HEK293 (cell line): ENCODE data around the gene RPN2.

Experiments
- GFI1B ChIP-seq: fragments of 450-650 bp; formaldehyde crosslinking; IDR thresholded peaks from 2 replicates; pipeline ENCODE4 v1.5.1; 2016; ENCODE audit warnings: missing biosample characterization, missing genetic modification characterization
- MEIS1 ChIP-seq: sonication (generic); formaldehyde crosslinking; IDR thresholded peaks from 2 replicates; pipeline ENCODE4 v1.8.1; 2022; ENCODE audit warnings: missing genetic modification reagents, mild to moderate bottlenecking, borderline replicate concordance
- SCRT1 ChIP-seq: fragments of 450-650 bp; formaldehyde crosslinking; IDR thresholded peaks from 2 replicates; pipeline ENCODE4 v1.5.1; 2016; ENCODE audit warnings: missing biosample characterization, missing genetic modification characterization, borderline replicate concordance
- SCRT2 ChIP-seq: fragments of 450-650 bp; formaldehyde crosslinking; IDR thresholded peaks from 2 replicates; pipeline ENCODE4 v1.5.1; 2016; ENCODE audit warnings: missing biosample characterization, missing genetic modification characterization
- ZNF169 ChIP-seq: fragments of 450-650 bp; formaldehyde crosslinking; IDR thresholded peaks from 2 replicates; pipeline ENCODE4 v1.5.1; 2016; ENCODE audit warnings: missing biosample characterization, missing genetic modification characterization
- ZNF292 ChIP-seq: fragments of 450-650 bp; formaldehyde crosslinking; IDR thresholded peaks from 2 replicates; pipeline ENCODE4 v1.5.1; 2016; ENCODE audit warnings: low read depth, missing biosample characterization, missing genetic modification characterization, borderline replicate concordance
- ZNF335 ChIP-seq: fragments of 450-650 bp; formaldehyde crosslinking; conservative IDR thresholded peaks from 2 replicates; pipeline ENCODE4 v1.5.1; 2016; ENCODE audit warnings: missing biosample characterization, missing genetic modification characterization
- ZNF426 ChIP-seq: fragments of 450-650 bp; formaldehyde crosslinking; IDR thresholded peaks from 2 replicates; pipeline ENCODE4 v1.5.1; 2017; ENCODE audit warnings: missing biosample characterization, missing genetic modification characterization, mild to moderate bottlenecking, inconsistent platforms, moderate library complexity
- ZNF433 ChIP-seq: fragments of 450-650 bp; formaldehyde crosslinking; IDR thresholded peaks from 2 replicates; pipeline ENCODE4 v1.5.1; 2016; ENCODE audit warnings: missing biosample characterization, missing genetic modification characterization, low read depth
- ZNF48 ChIP-seq: fragments of 450-650 bp; formaldehyde crosslinking; IDR thresholded peaks from 2 replicates; pipeline ENCODE4 v1.5.1; 2016; ENCODE audit warnings: missing biosample characterization, missing genetic modification characterization
- ZNF544 ChIP-seq: fragments of 450-650 bp; formaldehyde crosslinking; IDR thresholded peaks from 2 replicates; pipeline ENCODE4 v1.5.0; 2017; ENCODE audit warnings: missing biosample characterization, missing genetic modification characterization
- ZNF560 ChIP-seq: fragments of 450-650 bp; formaldehyde crosslinking; IDR thresholded peaks from 2 replicates; pipeline ENCODE4 v1.5.1; 2017; ENCODE audit warnings: missing biosample characterization, missing genetic modification characterization, borderline replicate concordance
- ZNF610 ChIP-seq: fragments of 450-650 bp; formaldehyde crosslinking; IDR thresholded peaks from 2 replicates; pipeline ENCODE4 v1.5.1; 2016; ENCODE audit warnings: missing biosample characterization, missing genetic modification characterization, borderline replicate concordance
- ZNF629 ChIP-seq: fragments of 450-650 bp; formaldehyde crosslinking; IDR thresholded peaks from 2 replicates; pipeline ENCODE4 v1.5.1; 2017; ENCODE audit warnings: missing biosample characterization, missing genetic modification characterization
- ZNF658 ChIP-seq: fragments of 450-650 bp; formaldehyde crosslinking; IDR thresholded peaks from 2 replicates; pipeline ENCODE4; 2016; ENCODE audit warnings: missing biosample characterization, missing genetic modification characterization
- ZNF677 ChIP-seq: fragments of 450-650 bp; IDR thresholded peaks from 2 replicates; pipeline ENCODE4 v1.5.0; 2018; ENCODE audit warnings: missing biosample characterization, mild to moderate bottlenecking, missing genetic modification characterization, moderate library complexity
- ZNF704 ChIP-seq: fragments of 450-650 bp; formaldehyde crosslinking; IDR thresholded peaks from 2 replicates; pipeline ENCODE4 v1.5.1; 2016; ENCODE audit warnings: missing biosample characterization, missing genetic modification characterization
- ZNF830 ChIP-seq: fragments of 450-650 bp; IDR thresholded peaks from 2 replicates; pipeline ENCODE4 v1.5.0; 2018; ENCODE audit warnings: missing biosample characterization, missing genetic modification characterization, low read depth, mild to moderate bottlenecking, moderate library complexity
- ZSCAN16 ChIP-seq: fragments of 450-650 bp; formaldehyde crosslinking; IDR thresholded peaks from 2 replicates; pipeline ENCODE4 v1.5.1; 2016; ENCODE audit warnings: missing biosample characterization, missing genetic modification characterization
- ZSCAN18 ChIP-seq: fragments of 450-650 bp; formaldehyde crosslinking; IDR thresholded peaks from 2 replicates; pipeline ENCODE4 v1.5.1; 2016; ENCODE audit warnings: missing biosample characterization, missing genetic modification characterization
- TF ChIP-seq, protein P1 (sequence below): fragments of 450-650 bp; formaldehyde crosslinking; IDR thresholded peaks from 2 replicates; pipeline ENCODE4 v1.5.1; 2016; ENCODE audit warnings: missing biosample characterization, missing genetic modification characterization, low read depth
- TF ChIP-seq, protein P2 (sequence below): fragments of 450-650 bp; formaldehyde crosslinking; IDR thresholded peaks from 2 replicates; pipeline ENCODE4 v1.5.1; 2016; ENCODE audit warnings: missing biosample characterization, missing genetic modification characterization
- TF ChIP-seq, protein P3 (sequence below): fragments of 450-650 bp; formaldehyde crosslinking; IDR thresholded peaks from 2 replicates; pipeline ENCODE4 v1.5.1; 2016; ENCODE audit warnings: missing biosample characterization, missing genetic modification characterization

The RPN2 gene

DNA sequence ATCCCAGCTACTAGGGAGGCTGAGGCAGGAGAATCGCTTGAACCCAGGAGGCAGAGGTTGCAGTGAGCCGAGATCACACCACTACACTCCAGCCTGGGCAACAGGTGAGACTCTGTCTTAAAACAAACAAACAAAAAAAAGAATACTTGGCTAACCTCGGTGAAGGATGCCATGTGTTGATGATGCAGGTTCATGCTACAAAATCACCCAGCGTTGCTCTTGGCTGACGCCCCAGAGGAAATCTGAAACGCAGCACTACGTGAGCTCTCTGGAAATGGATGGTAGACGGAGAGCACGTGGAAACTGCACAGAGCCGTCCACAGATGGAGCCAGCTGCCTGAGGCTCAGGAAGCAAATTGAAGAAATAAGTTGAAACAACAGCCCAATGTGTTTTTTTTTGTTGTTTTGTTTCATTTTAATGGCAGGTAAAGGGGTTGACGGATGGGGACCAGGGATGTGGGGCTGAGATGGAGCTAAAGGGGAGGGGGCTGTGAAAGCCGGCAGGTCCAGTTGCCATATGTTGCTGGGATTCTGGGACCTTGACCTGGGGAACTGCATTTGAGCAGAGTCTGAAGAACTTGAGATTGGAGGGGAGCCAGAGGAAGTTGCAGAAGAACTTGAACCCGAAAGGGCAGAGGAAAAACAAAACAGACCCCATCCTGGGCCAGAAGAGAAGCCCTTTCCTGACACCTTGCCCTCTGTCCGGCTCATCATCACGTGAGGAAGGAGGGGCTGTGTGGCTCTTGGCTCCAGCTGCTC, 97.5 kb downstream of the RPN2 start (continued):
- TF ChIP-seq, protein P1, sequence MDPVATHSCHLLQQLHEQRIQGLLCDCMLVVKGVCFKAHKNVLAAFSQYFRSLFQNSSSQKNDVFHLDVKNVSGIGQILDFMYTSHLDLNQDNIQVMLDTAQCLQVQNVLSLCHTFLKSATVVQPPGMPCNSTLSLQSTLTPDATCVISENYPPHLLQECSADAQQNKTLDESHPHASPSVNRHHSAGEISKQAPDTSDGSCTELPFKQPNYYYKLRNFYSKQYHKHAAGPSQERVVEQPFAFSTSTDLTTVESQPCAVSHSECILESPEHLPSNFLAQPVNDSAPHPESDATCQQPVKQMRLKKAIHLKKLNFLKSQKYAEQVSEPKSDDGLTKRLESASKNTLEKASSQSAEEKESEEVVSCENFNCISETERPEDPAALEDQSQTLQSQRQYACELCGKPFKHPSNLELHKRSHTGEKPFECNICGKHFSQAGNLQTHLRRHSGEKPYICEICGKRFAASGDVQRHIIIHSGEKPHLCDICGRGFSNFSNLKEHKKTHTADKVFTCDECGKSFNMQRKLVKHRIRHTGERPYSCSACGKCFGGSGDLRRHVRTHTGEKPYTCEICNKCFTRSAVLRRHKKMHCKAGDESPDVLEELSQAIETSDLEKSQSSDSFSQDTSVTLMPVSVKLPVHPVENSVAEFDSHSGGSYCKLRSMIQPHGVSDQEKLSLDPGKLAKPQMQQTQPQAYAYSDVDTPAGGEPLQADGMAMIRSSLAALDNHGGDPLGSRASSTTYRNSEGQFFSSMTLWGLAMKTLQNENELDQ (tag by site-specific recombination), result no peak
- TF ChIP-seq ZNF544 (tag by site-specific recombination) (no peak), ZNF426 (tag by site-specific recombination) (no peak), ZNF677 (no peak), ZNF610 (no peak), ZNF169 (no peak), ZSCAN18 (no peak), SCRT1 (tag by site-specific recombination) (peak; percentile 85), ZNF433 (tag by site-specific recombination) (no peak), ZNF292 (no peak), ZNF704 (tag by site-specific recombination) (no peak), ZSCAN16 (tag by site-specific recombination) (no peak), MEIS1 (CRISPR knock-in tag) (no peak), ZNF629 (tag by site-specific recombination) (no peak), SCRT2 (tag by site-specific recombination) (peak; percentile 94), ZNF48 (no peak), ZNF830 (no peak), ZNF560 (tag by site-specific recombination) (no peak), ZNF335 (tag by site-specific recombination) (peak; percentile 79), GFI1B (tag by site-specific recombination) (no peak), ZNF658 (tag by site-specific recombination) (no peak)
- TF ChIP-seq, protein P2, sequence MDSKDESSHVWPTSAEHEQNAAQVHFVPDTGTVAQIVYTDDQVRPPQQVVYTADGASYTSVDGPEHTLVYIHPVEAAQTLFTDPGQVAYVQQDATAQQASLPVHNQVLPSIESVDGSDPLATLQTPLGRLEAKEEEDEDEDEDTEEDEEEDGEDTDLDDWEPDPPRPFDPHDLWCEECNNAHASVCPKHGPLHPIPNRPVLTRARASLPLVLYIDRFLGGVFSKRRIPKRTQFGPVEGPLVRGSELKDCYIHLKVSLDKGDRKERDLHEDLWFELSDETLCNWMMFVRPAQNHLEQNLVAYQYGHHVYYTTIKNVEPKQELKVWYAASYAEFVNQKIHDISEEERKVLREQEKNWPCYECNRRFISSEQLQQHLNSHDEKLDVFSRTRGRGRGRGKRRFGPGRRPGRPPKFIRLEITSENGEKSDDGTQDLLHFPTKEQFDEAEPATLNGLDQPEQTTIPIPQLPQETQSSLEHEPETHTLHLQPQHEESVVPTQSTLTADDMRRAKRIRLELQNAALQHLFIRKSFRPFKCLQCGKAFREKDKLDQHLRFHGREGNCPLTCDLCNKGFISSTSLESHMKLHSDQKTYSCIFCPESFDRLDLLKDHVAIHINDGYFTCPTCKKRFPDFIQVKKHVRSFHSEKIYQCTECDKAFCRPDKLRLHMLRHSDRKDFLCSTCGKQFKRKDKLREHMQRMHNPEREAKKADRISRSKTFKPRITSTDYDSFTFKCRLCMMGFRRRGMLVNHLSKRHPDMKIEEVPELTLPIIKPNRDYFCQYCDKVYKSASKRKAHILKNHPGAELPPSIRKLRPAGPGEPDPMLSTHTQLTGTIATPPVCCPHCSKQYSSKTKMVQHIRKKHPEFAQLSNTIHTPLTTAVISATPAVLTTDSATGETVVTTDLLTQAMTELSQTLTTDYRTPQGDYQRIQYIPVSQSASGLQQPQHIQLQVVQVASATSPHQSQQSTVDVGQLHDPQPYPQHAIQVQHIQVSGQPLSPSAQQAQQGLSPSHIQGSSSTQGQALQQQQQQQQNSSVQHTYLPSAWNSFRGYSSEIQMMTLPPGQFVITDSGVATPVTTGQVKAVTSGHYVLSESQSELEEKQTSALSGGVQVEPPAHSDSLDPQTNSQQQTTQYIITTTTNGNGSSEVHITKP, result no peak
- TF ChIP-seq, protein P3, sequence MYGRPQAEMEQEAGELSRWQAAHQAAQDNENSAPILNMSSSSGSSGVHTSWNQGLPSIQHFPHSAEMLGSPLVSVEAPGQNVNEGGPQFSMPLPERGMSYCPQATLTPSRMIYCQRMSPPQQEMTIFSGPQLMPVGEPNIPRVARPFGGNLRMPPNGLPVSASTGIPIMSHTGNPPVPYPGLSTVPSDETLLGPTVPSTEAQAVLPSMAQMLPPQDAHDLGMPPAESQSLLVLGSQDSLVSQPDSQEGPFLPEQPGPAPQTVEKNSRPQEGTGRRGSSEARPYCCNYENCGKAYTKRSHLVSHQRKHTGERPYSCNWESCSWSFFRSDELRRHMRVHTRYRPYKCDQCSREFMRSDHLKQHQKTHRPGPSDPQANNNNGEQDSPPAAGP (tag by site-specific recombination), result no peak
